ENCODE data around the gene STX1B.

STX1B gene

DNA sequence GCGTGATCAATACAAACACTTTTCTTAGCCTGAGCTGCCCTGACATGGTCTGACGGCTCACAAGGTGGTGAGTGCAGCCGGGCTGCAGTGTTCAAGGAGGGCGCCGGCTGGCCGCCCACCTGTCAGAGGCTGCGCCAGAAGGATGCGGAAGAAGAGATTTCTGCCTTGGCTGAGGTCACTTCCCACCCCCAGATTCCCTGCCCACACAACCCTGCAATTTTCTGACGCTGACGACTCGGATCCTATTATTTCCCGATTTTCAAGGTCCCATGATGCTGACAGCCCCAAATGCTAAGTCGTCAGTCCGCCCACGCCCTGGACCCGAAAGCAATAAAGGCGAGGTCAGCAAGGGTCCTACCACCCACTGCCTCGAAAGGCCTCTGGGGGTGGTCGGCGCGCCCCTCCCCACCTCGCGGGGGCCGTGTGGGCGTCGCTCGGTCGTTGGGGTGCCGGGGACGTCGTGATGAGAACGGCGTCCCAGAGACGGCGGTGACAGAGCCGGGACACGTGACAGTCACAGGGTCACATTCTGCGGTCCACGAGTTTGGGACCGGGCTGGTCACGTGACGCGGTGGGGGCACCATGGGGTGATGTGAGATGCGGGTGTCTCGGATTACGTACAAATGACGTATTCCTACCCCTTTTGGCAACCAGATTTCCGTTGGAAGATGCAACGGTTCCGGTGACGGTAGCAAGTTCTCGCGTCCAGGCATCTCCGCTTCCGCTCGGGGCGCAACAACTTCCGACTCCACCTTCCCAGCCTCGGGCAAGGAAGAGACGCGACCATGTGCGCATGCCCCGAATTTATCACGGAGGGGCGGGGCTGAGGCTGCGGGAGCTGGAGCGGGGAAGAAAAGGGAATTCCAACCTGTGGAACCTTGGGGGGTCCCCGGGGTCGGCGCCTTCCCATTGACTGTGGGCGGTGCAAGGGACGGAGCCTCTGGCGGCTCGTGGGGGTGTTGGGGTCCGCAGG, 22.6 kb upstream of the STX1B start, which contains the start of gene STX4:
STX4 (plus strand) TSS at position 823 of the 973 bp plus-strand sequence. CDS start 248 bp downstream, outside the sequence.
- TF ChIP-seq, protein P1, sequence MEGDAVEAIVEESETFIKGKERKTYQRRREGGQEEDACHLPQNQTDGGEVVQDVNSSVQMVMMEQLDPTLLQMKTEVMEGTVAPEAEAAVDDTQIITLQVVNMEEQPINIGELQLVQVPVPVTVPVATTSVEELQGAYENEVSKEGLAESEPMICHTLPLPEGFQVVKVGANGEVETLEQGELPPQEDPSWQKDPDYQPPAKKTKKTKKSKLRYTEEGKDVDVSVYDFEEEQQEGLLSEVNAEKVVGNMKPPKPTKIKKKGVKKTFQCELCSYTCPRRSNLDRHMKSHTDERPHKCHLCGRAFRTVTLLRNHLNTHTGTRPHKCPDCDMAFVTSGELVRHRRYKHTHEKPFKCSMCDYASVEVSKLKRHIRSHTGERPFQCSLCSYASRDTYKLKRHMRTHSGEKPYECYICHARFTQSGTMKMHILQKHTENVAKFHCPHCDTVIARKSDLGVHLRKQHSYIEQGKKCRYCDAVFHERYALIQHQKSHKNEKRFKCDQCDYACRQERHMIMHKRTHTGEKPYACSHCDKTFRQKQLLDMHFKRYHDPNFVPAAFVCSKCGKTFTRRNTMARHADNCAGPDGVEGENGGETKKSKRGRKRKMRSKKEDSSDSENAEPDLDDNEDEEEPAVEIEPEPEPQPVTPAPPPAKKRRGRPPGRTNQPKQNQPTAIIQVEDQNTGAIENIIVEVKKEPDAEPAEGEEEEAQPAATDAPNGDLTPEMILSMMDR (IDR thresholded peaks at IDR 0.05) = peak; percentile 6
- Histone ChIP-seq H3K27ac (peak within 1 kb of the TSS; percentile 92), H3K36me3 (peaks cover 14% of the 10 kb centered on the region), H3K9me3 (no peaks in the 10 kb centered on the region), H3K4me3 (ENCODE audit: low read depth in 1 of 2, low read length in 1 of 2) (peak within 1 kb of the TSS; percentile 74 to 99), H3K4me1 (ENCODE audit: control insufficient read depth in 1 of 2, insufficient read depth in 1 of 2, low read depth in 1 of 2, low read length in 1 of 2) (peaks cover 20 to 33% of the 10 kb centered on the region in 2 experiments), H3K27me3 (no peaks in the 10 kb centered on the region)

DNA sequence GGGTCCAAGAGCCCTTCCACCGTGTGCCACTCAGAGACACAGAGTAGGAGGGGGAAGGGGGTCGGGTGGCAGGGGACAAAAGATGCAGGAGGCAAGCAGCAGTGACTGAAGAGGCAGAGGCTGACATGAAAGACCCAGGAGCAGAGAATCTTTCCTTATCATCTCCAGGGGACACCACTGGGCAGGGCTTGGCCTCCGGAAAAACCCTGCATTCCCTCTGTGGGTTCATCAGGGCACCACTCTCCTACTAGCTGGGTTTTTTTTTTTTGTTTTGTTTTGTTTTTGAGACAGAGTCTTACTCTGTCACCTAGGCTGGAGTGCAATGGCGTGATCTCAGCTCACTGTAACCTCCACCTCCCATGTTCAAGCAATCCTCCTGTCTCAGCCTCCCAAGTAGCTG, 20.8 kb upstream of the STX1B start:
- Histone ChIP-seq H3K4me1 (ENCODE audit: control insufficient read depth in 1 of 2, insufficient read depth in 1 of 2, low read depth in 1 of 2, low read length in 1 of 2) (peaks cover 16 to 26% of the 10 kb centered on the region in 2 experiments), H3K27ac (peak overlapping the region; percentile 92), H3K4me3 (ENCODE audit: low read depth in 1 of 2, low read length in 1 of 2) (no peak overlapping the region), H3K36me3 (peaks cover 7% of the 10 kb centered on the region), H3K9me3 (no peaks in the 10 kb centered on the region), H3K27me3 (no peaks in the 10 kb centered on the region)
- TF ChIP-seq, protein P1 (IDR thresholded peaks at IDR 0.05) = no peak

DNA sequence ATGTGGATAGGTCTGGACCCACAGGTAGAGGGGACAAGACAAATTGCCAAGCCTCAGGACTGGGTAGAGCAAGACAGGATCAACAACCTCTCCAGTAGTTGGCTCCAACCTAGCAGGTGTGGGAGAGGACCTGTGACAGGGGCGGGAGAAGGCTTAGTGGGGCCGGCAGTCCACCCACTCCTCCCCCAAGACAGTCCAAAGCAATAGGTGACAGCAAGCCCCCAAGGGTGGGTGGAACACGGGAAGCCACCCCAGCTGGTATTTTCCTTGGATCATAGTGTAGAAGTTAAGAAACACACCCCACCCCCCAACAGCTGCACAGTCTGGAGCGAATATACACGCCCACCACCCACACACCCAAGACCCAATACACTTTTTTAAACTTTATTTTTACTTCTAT, 18.8 kb upstream of the STX1B start:
- no peaks in the 10 kb centered on the region for H3K27me3 ChIP-seq
- H3K9me3 ChIP-seq = no peaks in the 10 kb centered on the region
- H3K4me1 ChIP-seq (ENCODE audit: control insufficient read depth in 1 of 2, insufficient read depth in 1 of 2, low read depth in 1 of 2, low read length in 1 of 2) = peaks cover 9 to 20% of the 10 kb centered on the region in 2 experiments
- no peak overlapping the region for H3K27ac ChIP-seq
- TF ChIP-seq, protein P1 (IDR thresholded peaks at IDR 0.05) = no peak
- no peaks in the 10 kb centered on the region for H3K36me3 ChIP-seq
- H3K4me3 ChIP-seq (ENCODE audit: low read depth in 1 of 2, low read length in 1 of 2) = no peak overlapping the region

DNA sequence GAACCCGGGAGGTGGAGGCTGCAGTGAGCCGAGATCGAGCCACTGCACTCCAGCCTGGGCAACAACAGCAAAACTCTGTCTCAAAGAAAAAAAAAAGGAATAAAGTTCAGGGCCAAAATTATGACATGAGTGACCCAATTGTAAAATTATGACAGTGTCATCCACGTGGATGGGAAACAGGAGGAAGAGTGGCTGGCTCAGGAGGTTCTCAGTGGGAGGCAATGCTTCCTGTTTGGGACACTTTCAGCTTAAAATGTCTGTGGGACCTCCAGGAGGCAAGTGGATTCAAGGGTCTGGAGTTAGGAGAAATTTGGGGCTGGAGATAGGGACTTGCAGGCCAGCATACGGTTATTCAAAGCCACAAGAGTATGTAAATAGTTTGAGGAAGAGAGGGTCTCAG, 14.9 kb upstream of the STX1B start:
- H3K36me3 ChIP-seq = no peaks in the 10 kb centered on the region
- TF ChIP-seq, protein P1 (IDR thresholded peaks at IDR 0.05) = no peak
- no peaks in the 10 kb centered on the region for H3K27me3 ChIP-seq
- H3K4me3 ChIP-seq (ENCODE audit: low read depth in 1 of 2, low read length in 1 of 2) = no peak overlapping the region
- H3K4me1 ChIP-seq (ENCODE audit: control insufficient read depth in 1 of 2, insufficient read depth in 1 of 2, low read depth in 1 of 2, low read length in 1 of 2) = peaks cover 0 to 11% of the 10 kb centered on the region in 2 experiments
- no peaks in the 10 kb centered on the region for H3K9me3 ChIP-seq
- peak overlapping the region; percentile 26 for H3K27ac ChIP-seq

DNA sequence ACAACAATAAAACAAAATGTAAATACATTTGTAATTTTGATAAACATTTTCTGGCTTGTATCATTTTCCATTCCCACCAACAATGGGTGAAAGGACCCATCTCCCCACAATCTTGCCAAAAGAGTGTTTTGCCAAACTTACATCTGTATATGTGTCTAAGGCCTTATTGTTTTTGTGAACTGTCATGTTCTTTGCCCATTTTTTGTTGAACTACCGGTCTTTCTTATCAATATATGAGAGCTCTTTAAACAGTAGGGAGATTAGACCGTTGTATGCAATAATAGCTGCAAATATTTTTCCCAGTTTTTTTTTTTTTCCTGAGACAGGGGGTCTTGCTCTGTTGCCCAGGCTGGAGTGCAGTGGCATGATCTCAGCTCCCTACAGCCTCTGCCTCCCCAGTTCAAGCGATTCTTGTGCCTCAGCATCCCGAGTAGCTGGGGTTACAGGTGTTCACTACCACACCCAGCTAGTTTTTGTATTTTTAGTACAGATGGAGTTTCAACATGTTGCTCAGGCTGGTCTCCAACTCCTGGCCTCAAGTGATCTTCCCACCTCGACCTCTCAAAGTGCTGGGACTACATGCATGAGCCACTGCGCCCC, 13.3 kb upstream of the STX1B start:
- no peak overlapping the region for H3K4me3 ChIP-seq (ENCODE audit: low read depth in 1 of 2, low read length in 1 of 2)
- TF ChIP-seq, protein P1 (IDR thresholded peaks at IDR 0.05) = no peak
- no peaks in the 10 kb centered on the region for H3K36me3 ChIP-seq
- H3K9me3 ChIP-seq = no peaks in the 10 kb centered on the region
- H3K27me3 ChIP-seq = no peaks in the 10 kb centered on the region
- peaks cover 0 to 11% of the 10 kb centered on the region in 2 experiments for H3K4me1 ChIP-seq (ENCODE audit: control insufficient read depth in 1 of 2, insufficient read depth in 1 of 2, low read depth in 1 of 2, low read length in 1 of 2)
- H3K27ac ChIP-seq = no peak overlapping the region
